ENCODE measurements around the gene SLC9A7. TPM values are rescaled to one million over a fixed set of nuclear protein-coding genes. Genes with fewer than 3 reads are reported as not detected.

SLC9A7 gene
- total RNA-seq, 4 donors from 2014 or later = 2.8 to 10.7 (median 3.3) TPM

- Histone ChIP-seq H3K9me3 (peaks cover 0 to 2% (median 0%) of the 10 kb centered on the region in 4 donors), H3K36me3 (no peaks in the 10 kb centered on the region), H3K4me1 (peaks cover 0 to 14% (median 9%) of the 10 kb centered on the region in 4 donors), H3K27me3 (no peaks in the 10 kb centered on the region), H3K27ac (replicated peaks in 1 of 4) (no peak overlapping the region), H3K4me3 (no peak overlapping the region)
- intact Hi-C loops (cut with DNase I) = no loop called here
- TF ChIP-seq EP300 (IDR thresholded peaks at IDR 0.05) (no peak), CTCF (IDR thresholded peaks at IDR 0.05) (no peak), POLR2AphosphoS5 (IDR thresholded peaks at IDR 0.05) (no peak), POLR2A (IDR thresholded peaks at IDR 0.05; ENCODE audit: low read depth) (no peak)
- WGBS = 83% methylated on average over 6 of the region's 6 CpGs
- no peak for DNase-seq (ENCODE audit: extremely low spot score)
Observed at GRCh38 chrX:46624090-46624786, 134.7 kb downstream of the SLC9A7 start.

GRCh38 chrX:46621572-46621971 lies 137.3 kb downstream of the SLC9A7 start:
- intact Hi-C loops (cut with DNase I) = no loop called here
- Histone ChIP-seq H3K4me1 (peaks cover 0 to under 1% (median 0%) of the 10 kb centered on the region in 4 donors), H3K9me3 (peaks cover 0 to 11% (median 0%) of the 10 kb centered on the region in 4 donors), H3K27me3 (no peaks in the 10 kb centered on the region), H3K27ac (replicated peaks in 1 of 4) (no peak overlapping the region), H3K4me3 (no peak overlapping the region), H3K36me3 (no peaks in the 10 kb centered on the region)
- no peak for TF ChIP-seq CTCF (IDR thresholded peaks at IDR 0.05)
- TF ChIP-seq POLR2A (IDR thresholded peaks at IDR 0.05; ENCODE audit: low read depth) = no peak
- TF ChIP-seq EP300 (IDR thresholded peaks at IDR 0.05) = no peak
- TF ChIP-seq POLR2AphosphoS5 (IDR thresholded peaks at IDR 0.05) = no peak
- DNase-seq (ENCODE audit: extremely low spot score) = no peak
- 71% methylated on average over 3 of the region's 3 CpGs for WGBS

- WGBS = 75% methylated on average over 4 of the region's 4 CpGs
- intact Hi-C loops (cut with DNase I) = no loop called here
- no peak for DNase-seq (ENCODE audit: extremely low spot score)
- H3K4me3 ChIP-seq = no peak overlapping the region
- H3K9me3 ChIP-seq = peaks cover 0 to 11% (median 0%) of the 10 kb centered on the region in 4 donors
- H3K27ac ChIP-seq (replicated peaks in 1 of 4) = no peak overlapping the region
- no peaks in the 10 kb centered on the region for H3K4me1 ChIP-seq
- TF ChIP-seq CTCF (IDR thresholded peaks at IDR 0.05) = no peak
- no peak for TF ChIP-seq POLR2A (IDR thresholded peaks at IDR 0.05; ENCODE audit: low read depth)
- TF ChIP-seq POLR2AphosphoS5 (IDR thresholded peaks at IDR 0.05) = no peak
- H3K36me3 ChIP-seq = no peaks in the 10 kb centered on the region
- no peaks in the 10 kb centered on the region for H3K27me3 ChIP-seq
Observed at GRCh38 chrX:46620505-46620904, 138.4 kb downstream of the SLC9A7 start.

GRCh38 chrX:46618947-46619346 lies 140.0 kb downstream of the SLC9A7 start:
- intact Hi-C loops (cut with DNase I) = no loop called here
- H3K9me3 ChIP-seq = peaks cover 0 to 11% (median 0%) of the 10 kb centered on the region in 4 donors
- H3K36me3 ChIP-seq = no peaks in the 10 kb centered on the region
- no peak for TF ChIP-seq EP300 (IDR thresholded peaks at IDR 0.05)
- no peak for TF ChIP-seq CTCF (IDR thresholded peaks at IDR 0.05)
- no peak for TF ChIP-seq POLR2AphosphoS5 (IDR thresholded peaks at IDR 0.05)
- no peak for TF ChIP-seq POLR2A (IDR thresholded peaks at IDR 0.05; ENCODE audit: low read depth)
- no peak overlapping the region for H3K4me3 ChIP-seq
- H3K4me1 ChIP-seq = no peaks in the 10 kb centered on the region
- H3K27ac ChIP-seq (replicated peaks in 1 of 4) = no peak overlapping the region
- no peak for DNase-seq (ENCODE audit: extremely low spot score)
- no peaks in the 10 kb centered on the region for H3K27me3 ChIP-seq

- intact Hi-C loops (cut with DNase I) = no loop called here
- Histone ChIP-seq H3K36me3 (no peaks in the 10 kb centered on the region), H3K27ac (replicated peaks in 1 of 4) (no peak overlapping the region), H3K9me3 (peaks cover 0 to 11% (median 0%) of the 10 kb centered on the region in 4 donors), H3K27me3 (no peaks in the 10 kb centered on the region), H3K4me1 (no peaks in the 10 kb centered on the region), H3K4me3 (no peak overlapping the region)
- no peak for DNase-seq (ENCODE audit: extremely low spot score)
- TF ChIP-seq POLR2AphosphoS5 (IDR thresholded peaks at IDR 0.05) (no peak), CTCF (IDR thresholded peaks at IDR 0.05) (no peak), POLR2A (IDR thresholded peaks at IDR 0.05; ENCODE audit: low read depth) (no peak), EP300 (IDR thresholded peaks at IDR 0.05) (no peak)
Observed at GRCh38 chrX:46617906-46618305, 141.0 kb downstream of the SLC9A7 start.
